Tibial nerve (tissue), 3 donors: ENCODE data around the gene AREL1.

Source experiments
- POLR2A ChIP-seq, 2 donors: fragments of 450-650 bp; IDR thresholded peaks; one replicate each; pipeline ENCODE4 v1.6.1; 2017; ENCODE audit warnings: antibody characterized with exemption in 2 of 2, mild to moderate bottlenecking in 2 of 2, moderate library complexity in 2 of 2
- TF ChIP-seq, protein P1 (sequence below), 5 experiments: fragments of 200-600 bp in 3 of 5; fragments of 450-650 bp in 2 of 5; sonication (generic) in 3 of 5; IDR thresholded peaks; one replicate each; pipeline ENCODE4 v1.5.1; 2016 to 2019; ENCODE audit warnings: antibody characterized with exemption in 5 of 5, mild to moderate bottlenecking in 3 of 5, moderate library complexity in 2 of 5

DNA sequence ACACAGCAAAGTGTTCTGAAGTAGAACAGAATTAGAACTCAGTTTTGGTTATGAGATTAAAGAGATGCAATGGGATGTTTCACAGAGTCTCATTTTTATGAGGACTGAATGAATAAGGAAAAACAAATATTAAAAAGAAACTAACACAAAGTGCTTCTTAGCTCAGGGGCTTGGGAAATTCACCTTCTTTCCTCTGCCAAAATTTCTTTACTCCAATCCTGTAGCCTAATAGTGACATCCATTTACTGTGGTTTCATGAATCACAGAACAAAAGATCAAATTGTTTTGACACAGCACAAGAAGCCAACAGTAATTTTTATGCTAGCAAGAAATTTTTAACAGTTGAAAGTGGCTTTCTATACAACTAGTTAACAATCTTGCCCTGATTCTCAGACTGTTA, 37.7 kb downstream of the AREL1 start:
- TF ChIP-seq, protein P1, sequence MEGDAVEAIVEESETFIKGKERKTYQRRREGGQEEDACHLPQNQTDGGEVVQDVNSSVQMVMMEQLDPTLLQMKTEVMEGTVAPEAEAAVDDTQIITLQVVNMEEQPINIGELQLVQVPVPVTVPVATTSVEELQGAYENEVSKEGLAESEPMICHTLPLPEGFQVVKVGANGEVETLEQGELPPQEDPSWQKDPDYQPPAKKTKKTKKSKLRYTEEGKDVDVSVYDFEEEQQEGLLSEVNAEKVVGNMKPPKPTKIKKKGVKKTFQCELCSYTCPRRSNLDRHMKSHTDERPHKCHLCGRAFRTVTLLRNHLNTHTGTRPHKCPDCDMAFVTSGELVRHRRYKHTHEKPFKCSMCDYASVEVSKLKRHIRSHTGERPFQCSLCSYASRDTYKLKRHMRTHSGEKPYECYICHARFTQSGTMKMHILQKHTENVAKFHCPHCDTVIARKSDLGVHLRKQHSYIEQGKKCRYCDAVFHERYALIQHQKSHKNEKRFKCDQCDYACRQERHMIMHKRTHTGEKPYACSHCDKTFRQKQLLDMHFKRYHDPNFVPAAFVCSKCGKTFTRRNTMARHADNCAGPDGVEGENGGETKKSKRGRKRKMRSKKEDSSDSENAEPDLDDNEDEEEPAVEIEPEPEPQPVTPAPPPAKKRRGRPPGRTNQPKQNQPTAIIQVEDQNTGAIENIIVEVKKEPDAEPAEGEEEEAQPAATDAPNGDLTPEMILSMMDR (IDR thresholded peaks at IDR 0.05) = no peak
- no peak for TF ChIP-seq POLR2A (IDR thresholded peaks at IDR 0.05)
